H1 (cell line): ENCODE data around the gene E2F2. TPM values are rescaled to one million over a fixed set of nuclear protein-coding genes. Genes with fewer than 3 reads are reported as not detected.

Experiments
- CTCF ChIA-PET: fragments of 300-600 bp; sonication (Branson Sonifier 250); formaldehyde crosslinking; loops from one replicate; lab custom pipeline; 2021; ENCODE audit not compliant: partially characterized antibody; lab: Charles Lee
- POLR2A ChIA-PET: fragments of 300-600 bp; sonication (Branson Sonifier 250); formaldehyde crosslinking; loops from one replicate; lab custom pipeline; 2021; ENCODE audit warnings: inconsistent platforms; ENCODE audit not compliant: partially characterized antibody; lab: Charles Lee
- DNase-seq, 2 experiments: peaks; one replicate each; pipeline versions ENCODE4 v3.0.0 to v3.0.0-alpha.2; 2010 to 2022; ENCODE audit warnings: low spot score in 2 of 2, low read depth in 1 of 2, mixed read lengths in 1 of 2
- FAIRE-seq: peaks from 2 replicates; lab custom pipeline; 2011; peaks lifted over from hg19 to GRCh38; lab: Jason Lieb, UNC
- H2AFZ ChIP-seq: 2 replicates; pipeline ENCODE4 v1.8.1; 2012; ENCODE audit warnings: low read length, inconsistent platforms
- H2AK5ac ChIP-seq: 2 replicates; pipeline ENCODE4 v1.6.1; 2013; ENCODE audit warnings: low read depth, low read length
- H2BK120ac ChIP-seq: replicated peaks from 2 replicates; pipeline ENCODE3; 2013; ENCODE audit warnings: low read depth, low read length, inconsistent platforms
- H2BK12ac ChIP-seq: 2 replicates; pipeline ENCODE4 v1.6.1; 2013; ENCODE audit warnings: low read depth, low read length
- H2BK15ac ChIP-seq: 2 replicates; pipeline ENCODE4 v1.6.1; 2013; ENCODE audit warnings: low read length
- H2BK20ac ChIP-seq: 2 replicates; pipeline ENCODE4 v1.6.1; 2013; ENCODE audit warnings: low read length
- H2BK5ac ChIP-seq: 2 replicates; pipeline ENCODE4 v1.6.1; 2013; ENCODE audit warnings: low read depth, low read length
- H3K14ac ChIP-seq: 2 replicates; pipeline ENCODE4 v1.6.1; 2013; ENCODE audit warnings: inconsistent platforms; ENCODE audit not compliant: insufficient read length
- H3K18ac ChIP-seq: 2 replicates; pipeline ENCODE4 v1.6.1; 2013; ENCODE audit warnings: low read length; ENCODE audit errors: extremely low read depth
- H3K23ac ChIP-seq: 2 replicates; pipeline ENCODE4 v1.6.1; 2013; ENCODE audit warnings: inconsistent platforms; ENCODE audit not compliant: insufficient read length
- H3K23me2 ChIP-seq: 2 replicates; pipeline ENCODE4 v1.6.1; 2013; ENCODE audit warnings: low read depth, low read length
- H3K27ac ChIP-seq: 2 replicates; pipeline ENCODE4 v1.6.1; 2011; ENCODE audit warnings: low read depth, low read length, inconsistent platforms
- H3K27me3 ChIP-seq, 4 experiments: replicated peaks in 1 of 4; 1 replicate in 1 of 4; 2 replicates in 3 of 4; pipeline versions ENCODE4 v1.6.1 to v1.8.1; 2011 to 2013; ENCODE audit warnings: low read length in 3 of 4, mild to moderate bottlenecking in 3 of 4, inconsistent platforms in 2 of 4, mixed read lengths in 2 of 4, moderate library complexity in 1 of 4; ENCODE audit not compliant: control insufficient read depth in 3 of 4, insufficient read depth in 3 of 4; ENCODE audit errors: extremely low read depth in 1 of 4
- H3K36me3 ChIP-seq, 4 experiments: 2 replicates each; pipeline versions ENCODE4 v1.6.1 to v1.8.1; 2011 to 2013; ENCODE audit warnings: mild to moderate bottlenecking in 4 of 4, low read length in 3 of 4, moderate library complexity in 2 of 4, control low read depth in 1 of 4, inconsistent platforms in 1 of 4; ENCODE audit not compliant: insufficient read depth in 4 of 4, control insufficient read depth in 2 of 4
- H3K4ac ChIP-seq: replicated peaks from 2 replicates; pipeline ENCODE3; 2013; ENCODE audit warnings: low read length, low read depth, mixed read lengths, inconsistent platforms; ENCODE audit not compliant: insufficient read length
- H3K4me1 ChIP-seq, 4 experiments: replicated peaks in 1 of 4; 1 replicate in 1 of 4; 2 replicates in 3 of 4; pipeline versions ENCODE4 v1.6.1 to v1.8.1; 2011 to 2013; ENCODE audit warnings: low read length in 3 of 4, inconsistent platforms in 2 of 4, mixed read lengths in 1 of 4; ENCODE audit not compliant: insufficient read depth in 4 of 4, control insufficient read depth in 3 of 4
- H3K4me2 ChIP-seq, 2 experiments: 2 replicates each; pipeline versions ENCODE4 v1.6.1 to v1.8.1; 2011 to 2013; ENCODE audit warnings: low read depth in 2 of 2, low read length in 2 of 2, control low read depth in 1 of 2, inconsistent platforms in 1 of 2, mild to moderate bottlenecking in 1 of 2; ENCODE audit not compliant: insufficient read depth in 1 of 2
- H3K4me3 ChIP-seq, 4 experiments: fragments of 200-600, 300-600 bp in 1 of 4; sonication (generic), shearing (Covaris generic), sonication (Bioruptor Twin) in 1 of 4; 2 replicates each; pipeline versions ENCODE4 v1.5.1 to v1.8.1; 2011 to 2016; ENCODE audit warnings: low read length in 4 of 4, low read depth in 3 of 4, control low read depth in 2 of 4, inconsistent platforms in 2 of 4, mild to moderate bottlenecking in 2 of 4, mixed read lengths in 1 of 4, moderate library complexity in 1 of 4; ENCODE audit not compliant: insufficient read depth in 2 of 4; ENCODE audit errors: extremely low read depth in 1 of 4
- H3K56ac ChIP-seq: replicated peaks from 2 replicates; pipeline ENCODE3; 2013; ENCODE audit warnings: low read depth, mild to moderate bottlenecking, mixed read lengths, low read length, inconsistent platforms; ENCODE audit not compliant: insufficient read length
- H3K79me1 ChIP-seq: 2 replicates; pipeline ENCODE4 v1.6.1; 2013; ENCODE audit warnings: low read depth, low read length, control low read depth
- H3K79me2 ChIP-seq, 2 experiments: 2 replicates each; pipeline versions ENCODE4 v1.6.1 to v1.8.1; 2012 to 2013; ENCODE audit warnings: low read length in 2 of 2, mild to moderate bottlenecking in 2 of 2, inconsistent platforms in 1 of 2; ENCODE audit not compliant: insufficient read depth in 2 of 2, control insufficient read depth in 1 of 2
- H3K9ac ChIP-seq, 4 experiments: replicated peaks in 1 of 4; 1 replicate in 1 of 4; 2 replicates in 3 of 4; pipeline versions ENCODE4 v1.6.1 to v1.8.1; 2011 to 2013; ENCODE audit warnings: low read depth in 3 of 4, low read length in 3 of 4, control low read depth in 2 of 4, mild to moderate bottlenecking in 2 of 4, moderate library complexity in 2 of 4, inconsistent platforms in 1 of 4; ENCODE audit errors: extremely low read depth in 1 of 4
- H3K9me3 ChIP-seq, 2 experiments: 2 replicates each; pipeline versions ENCODE4 v1.6.1 to v1.8.1; 2012 to 2013; ENCODE audit warnings: mild to moderate bottlenecking in 2 of 2, moderate library complexity in 2 of 2, control low read depth in 1 of 2, inconsistent platforms in 1 of 2, low read depth in 1 of 2, low read length in 1 of 2, mixed read lengths in 1 of 2; ENCODE audit not compliant: insufficient read depth in 2 of 2
- H4K20me1 ChIP-seq, 2 experiments: replicated peaks in 1 of 2; 2 replicates each; pipeline versions ENCODE3 to v1.8.1; 2011 to 2013; ENCODE audit warnings: inconsistent platforms in 2 of 2, low read length in 2 of 2, mild to moderate bottlenecking in 1 of 2; ENCODE audit not compliant: insufficient read depth in 2 of 2, control insufficient read depth in 1 of 2
- H4K5ac ChIP-seq: 2 replicates; pipeline ENCODE4 v1.6.1; 2013; ENCODE audit warnings: low read length, low read depth, mixed read lengths, inconsistent platforms; ENCODE audit not compliant: insufficient read length
- H4K8ac ChIP-seq: 2 replicates; pipeline ENCODE4 v1.8.0; 2013; ENCODE audit warnings: mild to moderate bottlenecking, moderate library complexity, low read length, inconsistent platforms; ENCODE audit not compliant: insufficient read depth; ENCODE audit errors: extremely low read depth
- H4K91ac ChIP-seq: replicated peaks from 2 replicates; pipeline ENCODE3; 2013; ENCODE audit warnings: low read length, mixed read lengths, inconsistent platforms; ENCODE audit not compliant: insufficient read length
- BACH1 ChIP-seq: IDR thresholded peaks from 2 replicates; pipeline ENCODE4 v1.6.1; 2012; ENCODE audit warnings: low read length, improper control_type of control experiment
- RNF2 ChIP-seq: fragments of 200-900, 300-1000 bp; sonication (generic); IDR thresholded peaks from 2 replicates; pipeline ENCODE4 v1.7.1; 2016; ENCODE audit warnings: borderline replicate concordance, low read depth, mild to moderate bottlenecking, antibody characterized with exemption, low read length; ENCODE audit not compliant: poor library complexity, severe bottlenecking; ENCODE audit errors: missing control alignments
- SAP30 ChIP-seq: fragments of 300-600 bp; sonication (generic); IDR thresholded peaks from 2 replicates; pipeline ENCODE4 v1.7.1; 2012; ENCODE audit warnings: low read length, moderate library complexity, mild to moderate bottlenecking, inconsistent platforms; ENCODE audit not compliant: insufficient read depth, insufficient replicate concordance
- SIN3A ChIP-seq, 2 experiments: IDR thresholded peaks in 1 of 2; conservative IDR thresholded peaks in 1 of 2; 2 replicates each; pipeline ENCODE4 v1.6.1; 2011 to 2012; ENCODE audit warnings: low read length in 2 of 2, improper control_type of control experiment in 1 of 2, low read depth in 1 of 2, mild to moderate bottlenecking in 1 of 2
- SP1 ChIP-seq: IDR thresholded peaks from 2 replicates; pipeline ENCODE4 v1.6.1; 2011; ENCODE audit warnings: low read depth, low read length
- SRF ChIP-seq: IDR thresholded peaks from 2 replicates; pipeline ENCODE4 v1.6.1; 2011; ENCODE audit warnings: mild to moderate bottlenecking, low read depth, low read length, moderate library complexity
- TBP ChIP-seq: IDR thresholded peaks from 2 replicates; pipeline ENCODE4 v1.6.1; 2011; ENCODE audit warnings: low read depth, low read length, improper control_type of control experiment
- WGBS, 2 experiments: shearing (Covaris generic) in 1 of 2; methylation state at CpG; one replicate each; pipeline versions ENCODE4 v1.1.6 to v1.1.7; 2013 to 2015; ENCODE audit warnings: low lambda C conversion rate in 2 of 2, mixed read lengths in 2 of 2, inconsistent platforms in 1 of 2, low coverage in 1 of 2, missing lambda C conversion rate in 1 of 2; ENCODE audit not compliant: insufficient replicate concordance in 2 of 2, insufficient coverage in 1 of 2, insufficient read length in 1 of 2; ENCODE audit errors: extremely low coverage in 1 of 2, missing lambda C conversion rate in 1 of 2; 5-methylcytosine and 5-hydroxymethylcytosine counted together
- polyA plus RNA-seq, 7 experiments: library from polyadenylated mRNA; depleted of rRNA in 3 of 7; stranded (reverse) in 5 of 7; unstranded in 2 of 7; fragments of >200 nt in 5 of 7; fragments of 200-250 nt in 2 of 7; gene quantifications; 1 replicate in 5 of 7; 2 replicates in 1 of 7; 4 replicates in 1 of 7; pipeline versions ENCODE4 v1.2.1 to v1.2.3, GENCODE V29; 2011 to 2013; ENCODE audit warnings: missing spikeins in 2 of 7, mixed read lengths in 2 of 7
- total RNA-seq: library from RNA; stranded (reverse); fragmentation: NEBNext Ultra II Directional; extraction: Animal tissue kit (Norgen Biotek cat#: 25700); gene quantifications from 2 replicates; pipeline ENCODE4 v1.2.1, GENCODE V29; 2021
- TF ChIP-seq, protein P1 (sequence below): IDR thresholded peaks from 2 replicates; pipeline ENCODE4 v1.6.1; 2011; ENCODE audit warnings: low read length, improper control_type of control experiment

Gene E2F2
- total and polyA plus RNA-seq, 2 of the 8 experiments (the other 6 are each of a cell fraction or from before 2014, with no cell fraction given), result 1.8 to 7.0 TPM

DNA sequence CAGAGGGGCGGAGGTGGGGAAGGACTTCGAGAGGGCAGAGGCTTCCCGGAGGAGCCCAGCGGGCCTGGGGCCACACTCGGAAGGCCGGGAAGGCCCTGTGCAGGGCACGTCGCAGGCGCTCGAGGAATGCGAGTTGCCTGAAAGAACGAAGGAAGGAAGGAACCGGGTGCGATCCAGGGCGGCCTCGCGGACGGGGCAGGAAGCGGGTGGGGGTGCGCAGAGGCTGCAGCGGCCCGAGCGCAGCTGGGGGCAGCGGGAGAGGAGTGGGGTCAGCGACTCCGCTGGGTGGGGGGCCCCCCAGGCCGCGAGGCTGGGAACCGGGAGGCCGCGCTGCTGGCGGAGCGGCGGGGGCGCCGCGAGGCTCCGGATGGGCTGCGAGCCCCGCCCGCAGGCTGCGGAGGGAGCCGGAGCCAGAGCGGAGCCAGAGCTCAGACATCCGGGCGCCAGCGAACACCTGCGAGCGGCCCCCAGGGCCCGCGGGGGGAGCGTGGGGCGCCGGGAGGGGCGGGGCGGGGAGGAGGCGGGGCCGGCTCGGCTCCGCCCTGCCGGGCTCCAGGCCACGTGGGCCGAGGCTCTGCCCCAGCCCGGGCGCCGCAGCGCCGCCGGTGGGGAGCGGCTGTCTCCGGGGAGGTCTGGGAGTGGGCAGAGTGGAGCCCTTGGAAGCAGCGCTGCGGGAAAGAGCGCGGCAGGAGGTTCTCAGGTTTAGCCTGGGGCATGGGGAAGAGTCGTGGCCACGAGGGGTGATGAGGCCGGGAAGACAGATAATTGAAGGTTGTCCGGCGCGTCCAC, 23.6 kb upstream of the E2F2 start:
- Histone ChIP-seq H3K4ac (peak overlapping the region; percentile 96), H4K20me1 (peaks cover 5 to 13% of the 10 kb centered on the region in 2 experiments), H3K27ac (peak overlapping the region; percentile 80), H4K91ac (peak overlapping the region; percentile 95), H3K4me1 (peaks cover 20 to 36% (median 22%) of the 10 kb centered on the region in 4 experiments), H3K4me2 (peak overlapping the region; percentile 95 to 98), H2BK5ac (peak overlapping the region; percentile 96), H3K23me2 (peaks cover 26% of the 10 kb centered on the region), H3K18ac (peak overlapping the region; percentile 97), H3K27me3 (peaks cover 0 to 6% (median 1%) of the 10 kb centered on the region in 4 experiments; a peak in 3 of 7 replicates), H3K23ac (no peak overlapping the region), H3K36me3 (peaks cover 0 to 19% (median 0%) of the 10 kb centered on the region in 4 experiments; a peak in 5 of 8 replicates), H3K79me1 (no peaks in the 10 kb centered on the region; the same call in 1 of the 2 replicates), H3K56ac (peak overlapping the region; percentile 81), H3K79me2 (peaks cover 4 to 20% of the 10 kb centered on the region in 2 experiments), H2BK12ac (peak overlapping the region; percentile 96), H4K5ac (peak overlapping the region; percentile 59), H2BK20ac (peak overlapping the region; percentile 87; the same call in 1 of the 2 replicates), H2BK120ac (peak overlapping the region; percentile 76), H3K9me3 (no peaks in the 10 kb centered on the region), H2AK5ac (peak overlapping the region; percentile 99), H4K8ac (peak overlapping the region; percentile 93), H2BK15ac (no peak overlapping the region), H3K9ac (peak overlapping the region; percentile 58 to 78 (median 74)), H3K14ac (no peak overlapping the region), H2AFZ (no peak overlapping the region), H3K4me3 (peak overlapping the region; percentile 34 to 93 (median 56))
- FAIRE-seq, result no peak
- ChIA-PET CTCF (interaction anchor here (0.6 to 21.9 kb wide), 17 partner anchors 10 to 256 kb away, joined by 3 to 706 read pairs (median 5); partner anchors contain the start of gene ASAP3), POLR2A (interaction anchor here (0.6 to 20.4 kb wide), 17 partner anchors 8 to 245 kb away, joined by 3 to 547 read pairs (median 10); partner anchors contain the start of genes ASAP3, ELOA and RPL11)
- peak in 1 of 2 experiments; percentile 87 for DNase-seq
- WGBS, 2 experiments, result 1% methylated on average over 37 of the region's 81 CpGs; no CpG with 5 or more reads in 1 of the 2 experiments
- TF ChIP-seq SAP30, result no peak
- no peak; a peak in 1 of 4 replicates for TF ChIP-seq SIN3A (conservative IDR thresholded peaks at IDR 0.05 in 1 of 2, IDR thresholded peaks at IDR 0.05 in 1 of 2; ENCODE audit: low read depth in 1 of 2, low read length in 2 of 2)
- TF ChIP-seq SRF, result no peak
- peak; percentile 53; the same call in 1 of the 2 replicates for TF ChIP-seq TBP
- TF ChIP-seq BACH1, result peak; percentile 21; the same call in 1 of the 2 replicates
- TF ChIP-seq, protein P1, sequence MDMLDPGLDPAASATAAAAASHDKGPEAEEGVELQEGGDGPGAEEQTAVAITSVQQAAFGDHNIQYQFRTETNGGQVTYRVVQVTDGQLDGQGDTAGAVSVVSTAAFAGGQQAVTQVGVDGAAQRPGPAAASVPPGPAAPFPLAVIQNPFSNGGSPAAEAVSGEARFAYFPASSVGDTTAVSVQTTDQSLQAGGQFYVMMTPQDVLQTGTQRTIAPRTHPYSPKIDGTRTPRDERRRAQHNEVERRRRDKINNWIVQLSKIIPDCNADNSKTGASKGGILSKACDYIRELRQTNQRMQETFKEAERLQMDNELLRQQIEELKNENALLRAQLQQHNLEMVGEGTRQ, result peak; percentile 79
- peak; percentile 13; the same call in 1 of the 2 replicates for TF ChIP-seq SP1
- no peak for TF ChIP-seq RNF2
